Ishikawa (cell line): ENCODE results near the gene HPS3.

ENCODE experiments used
- CEBPB ChIP-seq: IDR thresholded peaks from 2 replicates; pipeline ENCODE4 v1.6.1; 2012
- EP300 ChIP-seq: IDR thresholded peaks from 2 replicates; pipeline ENCODE4 v1.6.1; 2012; ENCODE audit warnings: borderline replicate concordance
- FOXM1 ChIP-seq: IDR thresholded peaks from 2 replicates; pipeline ENCODE4 v1.6.1; 2012; ENCODE audit warnings: low read depth, borderline replicate concordance
- NFIC ChIP-seq: IDR thresholded peaks from 2 replicates; pipeline ENCODE4 v1.6.1; 2012
- RAD21 ChIP-seq: IDR thresholded peaks from 2 replicates; pipeline ENCODE4 v1.6.1; 2012; ENCODE audit warnings: low read depth
- REST ChIP-seq: IDR thresholded peaks from 2 replicates; pipeline ENCODE4 v1.6.1; 2012; ENCODE audit warnings: low read depth, mild to moderate bottlenecking
- TCF12 ChIP-seq: IDR thresholded peaks from 2 replicates; pipeline ENCODE4 v1.6.1; 2012; ENCODE audit warnings: low read depth
- TEAD4 ChIP-seq: IDR thresholded peaks from 2 replicates; pipeline ENCODE4 v1.6.1; 2012
- YY1 ChIP-seq: IDR thresholded peaks from 2 replicates; pipeline ENCODE4 v1.6.1; 2012; ENCODE audit warnings: low read depth
- ZBTB7A ChIP-seq: IDR thresholded peaks from 2 replicates; pipeline ENCODE4 v1.6.1; 2012; ENCODE audit warnings: low read depth
- TF ChIP-seq, protein P1 (sequence below): IDR thresholded peaks from 2 replicates; pipeline ENCODE4 v1.6.1; 2012

Gene HPS3

GRCh38 chr3:149217347-149217746 is 87.9 kb downstream of the HPS3 start:
- TF ChIP-seq TEAD4 (no peak), FOXM1 (no peak), REST (no peak), RAD21 (no peak), NFIC (no peak), TCF12 (no peak), EP300 (no peak)
- TF ChIP-seq, protein P1, sequence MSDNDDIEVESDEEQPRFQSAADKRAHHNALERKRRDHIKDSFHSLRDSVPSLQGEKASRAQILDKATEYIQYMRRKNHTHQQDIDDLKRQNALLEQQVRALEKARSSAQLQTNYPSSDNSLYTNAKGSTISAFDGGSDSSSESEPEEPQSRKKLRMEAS, result no peak

GRCh38 chr3:149221783-149222517 is 92.5 kb downstream of the HPS3 start, which contains the start of gene CP:
CP (minus strand) TSS chr3:149221829; CDS start chr3:149221792, 37 bp downstream.
- TF ChIP-seq, protein P1, result 0 out of 2 replicates have a peak, but pooled peaks have one; percentile 26
- TF ChIP-seq EP300 (peak; percentile 88), REST (no peak), NFIC (peak; percentile 76), YY1 (no peak; the same call in 1 of the 2 replicates), TCF12 (peak; percentile 91), ZBTB7A (no peak), TEAD4 (peak; percentile 98), CEBPB (peak; percentile 98), FOXM1 (peak; percentile 70; the same call in 1 of the 2 replicates)
